Stimulated activated CD8-positive, alpha-beta memory T cell treated with anti-CD3 and anti-CD28 coated beads, Interleukin-12 subunit alpha, Interleukin-12 subunit beta, amount 100 ng/mL, for 4 hours (primary cell): ENCODE data around the gene AUTS2.

Experiments used
- DNase-seq: peaks from one replicate; pipeline ENCODE4 v3.0.0-alpha.2; 2020; ENCODE audit warnings: low read depth

AUTS2 gene

DNA sequence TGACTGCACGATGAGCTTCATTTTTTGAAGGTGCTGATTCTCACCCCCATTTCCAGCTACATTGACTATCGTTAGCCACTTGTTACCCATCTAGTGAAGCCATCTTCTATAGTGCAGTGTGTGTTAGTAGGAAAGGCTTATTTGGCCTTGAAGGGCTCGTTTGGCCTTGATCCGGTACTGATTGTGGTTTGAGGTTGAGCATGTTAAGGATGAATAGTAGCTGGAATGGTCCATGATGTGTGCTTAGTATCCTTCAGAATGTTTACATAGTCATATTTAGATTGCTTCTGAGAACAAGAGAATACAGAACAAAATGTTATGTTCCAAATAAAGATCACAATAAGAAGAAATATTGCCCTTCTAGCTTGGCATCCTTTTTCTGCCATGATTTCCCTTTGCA lies 591.5 kb downstream of the AUTS2 start:
- DNase-seq = no peak

DNA sequence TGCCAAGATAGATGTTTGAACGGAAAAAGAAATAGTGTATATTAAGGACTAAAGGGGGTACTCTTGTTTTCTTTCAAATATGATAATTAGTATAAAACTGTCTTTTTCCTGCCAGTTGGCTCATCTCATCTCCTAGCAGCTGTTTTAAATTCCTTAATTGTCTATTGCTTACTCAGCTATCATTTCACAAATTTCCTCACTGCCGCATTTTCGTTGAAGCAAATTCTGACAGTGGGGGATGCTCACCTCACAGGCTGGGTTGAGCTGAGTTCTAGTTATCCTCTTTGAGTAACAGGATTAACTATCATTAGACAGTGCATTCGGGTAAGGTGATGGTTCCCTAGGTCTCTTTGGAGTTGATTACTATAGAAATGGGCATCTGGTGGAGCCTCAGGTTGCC lies 592.0 kb downstream of the AUTS2 start:
- no peak for DNase-seq

DNA sequence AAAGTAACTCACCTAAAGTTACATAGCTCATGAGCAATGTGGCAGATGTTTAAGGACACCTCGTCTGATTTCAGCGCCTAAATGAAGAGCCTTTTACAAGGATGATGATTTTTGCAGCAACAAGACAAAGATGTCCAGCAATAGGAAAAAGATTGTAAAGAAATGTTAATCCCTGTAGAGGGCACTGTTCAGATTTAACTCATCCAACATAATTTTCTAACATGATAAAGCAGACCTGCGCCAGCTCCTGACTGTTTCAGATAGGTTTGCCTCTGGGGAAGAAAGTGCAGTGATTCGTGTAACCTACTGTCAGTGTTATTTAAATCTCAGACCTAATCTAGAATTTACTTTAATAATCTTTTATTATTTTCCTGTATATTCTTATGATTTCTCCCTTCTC lies 595.2 kb downstream of the AUTS2 start:
- no peak for DNase-seq

DNA sequence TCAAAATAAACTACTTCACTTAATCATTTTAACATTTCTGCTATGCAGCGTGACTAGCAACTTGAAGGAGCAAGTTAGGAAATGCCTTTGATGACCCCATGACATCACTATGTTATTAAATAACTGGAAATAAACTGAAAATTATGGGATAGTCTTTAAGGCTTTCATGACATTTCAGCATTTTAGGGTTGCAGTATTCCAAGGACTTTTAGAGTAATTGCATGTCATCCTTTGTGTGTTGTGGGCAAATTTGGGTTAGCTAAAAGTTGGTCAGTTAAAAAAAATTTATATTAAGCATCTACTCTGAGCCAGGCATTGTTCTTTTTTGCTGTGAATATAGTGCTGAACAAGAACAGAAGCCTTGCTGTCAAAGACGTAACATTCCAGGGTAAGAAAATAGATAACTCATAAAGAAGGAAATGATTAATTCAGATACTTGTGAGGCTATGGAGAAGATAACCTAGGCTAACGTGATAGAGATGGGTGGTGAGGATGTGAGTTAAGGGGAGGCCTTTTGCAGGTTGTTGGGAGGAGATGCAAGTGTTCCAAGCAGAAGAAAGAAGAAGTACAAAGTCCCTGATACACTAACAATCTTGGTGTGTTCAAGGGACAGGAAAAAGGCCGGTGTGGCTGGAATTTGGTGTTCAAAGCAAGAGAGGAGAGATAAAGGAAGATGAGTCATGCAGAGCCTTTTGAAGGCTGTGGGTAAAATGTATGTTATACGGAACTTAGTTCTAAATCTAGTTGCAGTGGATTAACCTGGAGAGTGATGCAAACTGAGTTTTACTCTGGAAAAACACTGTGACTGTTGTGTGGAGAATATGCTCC lies 610.2 kb downstream of the AUTS2 start:
- DNase-seq = no peak

DNA sequence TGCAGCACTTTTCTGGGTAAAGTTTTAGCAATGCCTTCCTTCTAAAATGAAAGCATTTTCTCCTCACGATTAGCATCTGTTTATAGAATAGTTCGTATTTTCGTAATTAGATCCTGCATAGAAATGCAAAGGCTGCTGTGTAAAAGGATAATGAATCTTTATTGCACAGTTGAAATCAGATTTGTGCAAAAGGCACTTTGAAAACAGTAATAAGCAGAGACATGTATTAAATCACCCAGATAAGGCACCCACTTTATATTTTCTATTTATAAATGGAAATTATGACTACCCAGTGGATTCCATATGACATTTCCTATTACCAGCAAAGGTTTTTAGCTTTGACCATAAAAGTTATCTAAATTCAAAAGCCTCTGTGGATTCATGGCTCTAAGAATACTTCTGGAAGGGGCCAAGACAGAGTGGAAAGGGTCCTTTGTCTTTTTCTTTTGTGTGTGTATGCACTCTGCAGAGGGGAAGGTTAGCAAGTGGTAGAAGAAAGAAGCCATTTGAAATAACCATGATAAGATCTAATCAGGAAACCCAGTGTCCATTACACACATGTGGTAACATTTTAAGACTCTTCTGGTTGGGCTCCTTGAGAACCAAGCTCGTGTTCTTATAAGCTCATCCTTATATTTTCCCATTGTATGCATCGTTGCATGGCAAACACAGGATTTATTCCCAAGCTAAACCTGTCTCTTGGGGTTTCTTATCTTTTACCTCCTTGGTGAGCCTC lies 612.1 kb downstream of the AUTS2 start:
- no peak for DNase-seq

DNA sequence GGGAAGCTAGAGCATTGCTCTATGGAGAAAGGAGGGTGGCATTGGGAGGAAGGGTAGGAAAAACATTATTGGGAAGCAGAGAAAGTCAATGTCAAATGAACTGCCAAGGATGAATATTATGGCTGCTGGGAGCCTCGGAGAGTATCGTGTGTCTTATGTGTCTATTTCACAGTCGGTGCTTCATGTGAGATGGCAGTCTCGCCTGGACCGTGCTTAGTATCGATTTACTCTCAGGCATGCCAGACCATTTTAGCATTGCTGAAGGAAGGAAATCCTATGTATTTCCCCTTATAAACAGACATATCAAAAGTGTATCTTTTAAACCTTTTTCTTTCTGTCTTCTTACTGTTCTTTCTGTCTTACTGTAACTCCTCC lies 612.6 kb downstream of the AUTS2 start:
- no peak for DNase-seq

DNA sequence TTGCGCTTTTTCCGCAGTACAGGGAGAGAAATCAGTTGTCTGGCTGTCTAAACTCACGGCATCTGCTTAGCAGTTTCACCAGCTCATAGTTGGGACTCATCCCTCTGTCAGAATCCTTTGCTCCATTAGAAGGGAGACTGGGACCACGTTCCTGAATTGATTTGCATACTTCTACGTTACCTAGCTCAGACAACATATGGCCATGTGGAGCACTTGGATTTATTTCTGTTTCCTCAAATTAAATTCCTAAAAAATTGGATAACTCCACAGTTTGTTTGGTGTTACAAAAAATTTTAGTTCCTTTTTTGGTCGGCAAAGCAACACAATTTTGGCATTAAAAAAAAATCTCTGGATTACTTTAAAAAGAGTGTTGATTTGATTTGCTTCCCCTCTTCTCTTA lies 614.0 kb downstream of the AUTS2 start:
- DNase-seq = no peak

DNA sequence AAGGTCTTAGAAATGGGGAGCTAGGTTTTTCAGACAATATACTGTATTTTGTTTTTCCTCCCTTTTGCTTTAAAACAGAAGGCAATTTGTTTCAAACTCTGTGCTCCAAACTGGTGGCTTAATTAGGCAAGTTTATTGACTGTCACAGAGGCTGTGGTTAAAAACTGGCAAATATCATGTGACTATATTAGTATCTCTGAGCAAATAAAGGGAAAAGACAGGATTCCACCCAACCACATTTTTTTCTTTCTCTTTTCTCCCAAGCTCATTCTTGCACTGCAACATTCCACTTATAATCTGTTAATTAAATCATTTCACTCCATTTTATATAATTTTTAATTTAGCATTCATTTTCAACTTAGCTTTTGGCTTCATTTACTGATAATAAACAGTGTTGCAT lies 615.8 kb downstream of the AUTS2 start:
- no peak for DNase-seq

DNA sequence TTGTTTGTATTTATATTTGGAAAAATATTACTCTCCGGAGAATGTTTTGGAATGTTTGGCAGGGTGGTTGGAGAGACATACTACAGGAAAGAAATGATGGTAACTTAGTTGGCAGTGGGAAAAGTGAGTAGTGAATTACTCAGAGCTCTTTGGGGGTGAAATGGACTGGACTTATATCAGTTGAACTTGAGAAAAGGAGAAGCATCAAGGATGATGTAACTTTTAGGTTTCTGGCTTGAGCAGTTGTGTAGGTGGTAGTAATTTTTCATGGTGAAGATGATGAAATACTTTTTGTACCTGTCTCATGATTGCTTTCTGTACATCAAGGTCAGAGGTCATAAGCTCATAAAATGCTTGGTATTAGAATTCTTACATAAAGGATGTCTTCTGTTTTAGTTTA lies 617.2 kb downstream of the AUTS2 start:
- no peak for DNase-seq

DNA sequence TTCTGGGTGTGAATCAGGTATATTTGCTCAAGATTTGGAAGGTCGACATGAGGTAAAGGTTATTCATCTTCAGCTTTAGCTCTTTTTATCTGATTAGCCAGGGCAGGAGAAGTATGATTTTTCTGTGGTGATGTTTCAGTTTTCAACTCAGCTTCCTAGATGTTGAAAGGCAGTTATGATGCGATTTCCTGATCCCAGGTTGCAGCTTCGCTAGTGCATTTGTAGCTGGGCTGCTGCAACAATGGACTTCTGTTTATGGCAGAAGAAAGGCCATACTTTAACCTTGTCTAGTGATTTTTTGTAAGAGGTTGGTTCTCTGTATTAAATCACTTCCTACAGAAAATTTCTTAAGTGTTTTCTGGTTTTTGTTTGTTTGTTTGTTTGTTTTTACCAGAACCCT lies 619.3 kb downstream of the AUTS2 start:
- DNase-seq = no peak

DNA sequence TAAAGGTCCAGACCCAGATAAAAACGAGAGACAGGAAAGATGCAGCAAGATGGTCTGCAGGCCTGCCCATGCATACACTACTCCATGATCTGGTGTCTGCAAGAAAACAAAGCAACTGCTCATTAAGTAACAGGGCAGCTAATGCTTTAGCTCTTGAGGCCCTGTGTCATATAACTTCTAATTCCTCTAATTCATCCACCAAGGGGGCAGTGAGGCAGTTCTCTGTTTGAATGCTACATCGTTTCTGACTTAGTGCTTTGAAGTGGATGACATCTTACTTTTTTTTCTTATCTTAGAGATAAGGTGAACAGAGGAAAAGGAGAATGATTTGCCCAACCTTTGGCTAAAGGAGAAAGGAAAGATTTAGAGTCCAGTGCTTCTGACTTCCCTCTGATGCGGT lies 619.7 kb downstream of the AUTS2 start:
- DNase-seq = no peak

DNA sequence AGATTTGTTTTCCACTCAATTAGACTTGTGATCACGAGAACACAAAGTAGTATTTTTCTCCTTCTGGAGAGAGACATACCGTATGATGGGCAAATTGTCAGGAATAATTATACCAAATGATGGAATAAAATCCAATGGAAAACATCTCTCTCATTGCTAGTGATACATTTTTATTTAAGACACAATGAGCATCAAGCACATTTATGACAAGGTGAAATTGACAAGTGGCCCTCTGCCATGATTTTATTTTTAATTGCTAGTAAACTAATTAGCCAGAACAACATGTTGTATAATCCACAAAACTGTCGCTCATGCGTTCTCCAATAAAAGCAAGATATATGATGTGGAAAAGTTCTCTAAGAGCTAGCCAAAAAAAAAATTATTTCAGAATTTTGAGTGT lies 620.8 kb downstream of the AUTS2 start:
- DNase-seq = no peak

DNA sequence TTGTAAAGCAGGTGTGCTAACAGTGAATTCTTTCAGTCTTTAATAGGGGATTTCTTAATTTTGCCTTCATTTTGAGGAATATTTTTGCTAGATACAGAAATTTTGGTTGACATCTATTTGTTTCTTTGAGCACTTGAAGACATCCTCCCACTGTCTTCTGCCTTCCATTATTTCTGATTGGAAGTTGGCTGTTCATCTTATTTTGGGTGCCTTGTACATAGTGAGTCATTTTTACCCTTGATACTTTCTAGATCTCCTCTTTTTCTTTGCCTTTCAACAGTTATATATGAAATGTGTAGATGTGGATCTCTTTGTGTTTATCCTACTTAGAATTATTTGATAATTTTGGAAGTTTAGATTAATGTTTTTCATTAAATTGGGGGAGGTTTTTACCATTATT lies 631.0 kb downstream of the AUTS2 start:
- DNase-seq = no peak

DNA sequence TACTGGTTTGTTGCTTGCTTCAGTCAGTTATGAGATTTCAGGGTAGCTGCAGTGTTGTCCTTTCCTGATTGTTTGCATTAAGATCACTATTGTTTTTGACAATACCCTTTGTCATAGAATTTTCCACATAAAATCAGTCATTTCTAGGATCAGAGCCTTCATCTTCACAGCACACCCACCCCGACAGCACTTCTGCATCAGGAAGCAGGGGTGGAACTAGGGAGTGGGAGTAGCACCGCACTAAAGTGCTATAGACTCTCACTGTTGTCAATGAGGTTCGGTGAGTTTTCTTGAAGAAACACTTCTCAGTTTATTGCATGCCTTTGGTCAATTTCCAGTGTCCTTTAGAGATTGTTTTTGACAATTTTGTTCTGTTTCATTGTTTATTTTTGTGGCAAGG lies 632.5 kb downstream of the AUTS2 start:
- no peak for DNase-seq

DNA sequence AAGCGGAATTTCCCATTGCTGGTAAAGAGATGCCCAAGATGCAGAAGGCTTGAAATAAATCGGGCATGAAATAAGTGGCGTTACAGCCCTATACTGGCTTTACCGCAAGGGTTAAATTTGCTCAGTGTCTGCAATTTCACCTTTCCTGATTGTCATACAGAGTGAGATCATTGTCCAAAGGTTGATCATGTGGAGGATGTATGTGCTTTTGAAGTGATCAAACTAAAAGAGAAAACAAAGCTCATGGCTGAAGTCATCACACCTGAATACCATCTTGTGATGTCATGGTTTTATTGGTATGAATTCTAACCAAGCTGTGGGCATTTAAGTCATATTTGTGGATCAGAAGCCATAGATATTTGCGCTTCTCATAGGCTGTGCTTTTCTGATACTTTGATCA lies 635.5 kb downstream of the AUTS2 start:
- DNase-seq = no peak

DNA sequence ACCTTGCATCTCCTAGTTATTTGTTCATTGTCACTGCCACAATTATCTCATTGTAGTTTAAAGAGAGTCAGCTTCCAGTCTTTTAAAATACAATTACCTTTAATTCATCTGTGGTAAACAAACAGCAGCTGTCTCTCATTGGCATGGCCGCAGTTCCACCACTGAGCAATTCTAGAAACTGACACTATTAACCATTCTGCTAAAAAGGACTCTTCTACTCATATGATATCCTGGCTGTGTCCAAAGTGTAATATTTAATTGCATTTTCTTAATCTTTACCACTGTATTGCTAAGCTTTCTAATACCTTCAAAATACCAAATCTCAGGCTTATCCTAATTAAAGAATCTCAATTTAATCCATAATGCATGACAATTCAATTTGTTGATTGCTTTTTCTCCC lies 639.0 kb downstream of the AUTS2 start:
- DNase-seq = no peak

DNA sequence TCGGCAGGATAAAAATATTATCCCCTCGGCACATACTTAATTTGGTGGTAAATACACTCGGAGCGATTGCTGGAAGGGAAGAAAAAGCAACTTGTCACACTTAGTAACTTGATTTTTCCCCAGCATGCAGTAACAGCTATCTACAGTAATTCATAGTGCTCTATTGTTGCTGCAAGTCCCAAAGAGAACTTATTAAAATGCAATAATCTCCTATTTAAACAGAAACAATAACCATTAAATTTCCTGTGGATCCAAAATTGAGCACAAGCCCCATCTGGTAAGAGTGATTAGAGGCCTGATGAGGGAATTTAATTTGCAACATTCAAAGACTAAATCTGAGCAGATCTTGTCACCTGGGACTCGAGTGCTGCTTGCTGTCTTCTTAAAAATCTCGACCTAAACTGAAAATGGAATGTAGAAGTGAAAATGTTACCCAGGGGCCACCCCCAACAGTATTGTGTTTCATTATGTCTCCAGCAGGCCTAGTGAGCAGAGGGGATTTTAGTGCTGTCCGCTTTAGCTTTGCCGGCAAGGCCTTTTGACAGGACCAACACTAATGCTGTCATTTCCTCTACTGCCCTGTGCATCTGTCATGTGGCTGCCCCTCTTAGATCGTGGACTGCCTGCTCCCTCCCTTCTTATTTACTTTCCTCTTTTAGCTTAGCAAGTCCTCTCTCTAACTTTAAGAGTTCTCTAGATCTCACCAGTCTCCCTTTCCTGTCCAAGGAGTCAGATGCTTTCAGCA lies 639.7 kb downstream of the AUTS2 start:
- no peak for DNase-seq

DNA sequence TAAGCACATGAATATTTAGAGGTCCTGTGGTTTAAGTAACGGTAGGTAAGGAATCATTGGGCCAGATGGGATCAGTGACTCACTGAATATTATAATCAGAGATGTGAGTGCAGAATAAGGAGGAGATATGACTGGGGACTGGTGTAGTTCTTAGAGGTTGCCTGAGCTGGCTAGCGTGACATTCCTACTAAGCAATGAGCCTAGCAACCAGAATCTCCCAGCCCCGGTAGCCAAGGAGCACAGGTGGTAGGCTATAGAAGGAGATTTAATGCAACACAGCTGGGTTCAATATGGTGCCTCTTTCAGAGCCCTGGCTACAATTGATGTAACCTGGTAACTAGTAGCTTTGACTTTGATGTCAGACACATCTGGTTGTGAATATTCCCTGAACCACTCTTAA lies 641.6 kb downstream of the AUTS2 start:
- no peak for DNase-seq

DNA sequence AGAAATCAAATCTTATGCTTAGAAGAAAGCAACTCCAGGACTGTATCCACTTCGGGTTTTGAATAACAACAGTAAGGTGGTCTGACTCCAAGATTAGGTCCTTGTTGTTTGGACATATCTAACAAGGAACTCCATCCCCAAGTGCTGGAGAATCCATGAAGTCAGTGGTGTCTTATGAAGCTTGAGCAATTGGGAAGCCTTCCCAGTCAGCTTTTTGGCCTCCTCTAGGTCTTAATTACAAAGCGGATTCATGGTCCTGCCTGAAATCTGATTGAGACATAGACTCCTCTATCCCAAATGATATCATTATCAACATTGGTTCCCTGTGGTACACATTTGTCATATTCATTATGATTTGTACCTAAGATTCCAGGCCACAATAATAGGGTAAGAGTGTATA lies 642.6 kb downstream of the AUTS2 start:
- no peak for DNase-seq

DNA sequence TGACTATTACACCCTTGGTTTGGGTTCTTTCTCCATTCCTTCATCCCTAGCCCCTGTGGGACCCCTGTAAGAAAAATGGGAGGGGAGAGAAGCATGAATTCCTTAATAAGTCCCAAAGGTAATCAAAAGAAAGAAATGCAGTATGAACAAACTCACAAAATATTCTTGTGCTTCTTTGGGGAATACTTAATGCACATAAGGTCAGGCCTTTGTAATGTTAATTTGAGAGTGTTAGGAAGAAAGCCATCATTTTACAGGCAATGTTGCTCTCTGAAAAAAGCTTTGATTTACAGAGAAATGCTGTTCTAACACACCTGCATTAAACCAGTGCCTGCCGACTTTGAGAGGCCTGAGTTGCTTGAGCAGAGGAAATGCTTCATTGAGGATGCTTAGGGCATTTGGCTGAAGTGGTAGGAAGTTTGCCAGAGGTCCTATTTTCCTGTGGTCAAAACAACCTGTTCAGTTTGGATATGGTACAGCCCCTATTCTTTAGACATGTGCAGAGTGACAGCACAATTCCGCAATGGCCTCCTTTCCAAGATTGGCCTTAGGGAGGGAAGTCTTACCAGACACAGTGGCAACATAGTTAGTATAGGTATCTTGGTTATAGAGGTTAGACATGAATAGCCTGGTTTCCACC lies 643.4 kb downstream of the AUTS2 start:
- DNase-seq = no peak

DNA sequence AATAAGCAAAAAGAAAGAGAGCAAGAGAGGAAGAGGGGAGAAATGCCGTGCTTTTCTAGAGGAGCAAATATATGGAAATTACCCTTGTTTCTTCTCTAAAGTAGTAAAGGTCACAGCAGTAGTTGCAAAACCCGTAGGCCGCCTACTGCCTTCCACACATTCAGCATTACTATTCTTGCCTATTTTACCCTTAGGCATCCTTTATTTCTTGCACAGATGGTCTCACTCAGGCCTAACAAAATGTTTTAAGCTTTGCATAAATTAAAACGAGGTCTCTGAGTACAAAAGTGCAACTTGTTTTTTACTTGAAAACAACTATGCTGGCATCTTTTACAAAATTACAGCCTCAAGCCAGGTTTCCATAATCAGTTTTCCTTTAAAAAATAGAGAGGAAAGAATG lies 644.6 kb downstream of the AUTS2 start:
- DNase-seq = no peak

DNA sequence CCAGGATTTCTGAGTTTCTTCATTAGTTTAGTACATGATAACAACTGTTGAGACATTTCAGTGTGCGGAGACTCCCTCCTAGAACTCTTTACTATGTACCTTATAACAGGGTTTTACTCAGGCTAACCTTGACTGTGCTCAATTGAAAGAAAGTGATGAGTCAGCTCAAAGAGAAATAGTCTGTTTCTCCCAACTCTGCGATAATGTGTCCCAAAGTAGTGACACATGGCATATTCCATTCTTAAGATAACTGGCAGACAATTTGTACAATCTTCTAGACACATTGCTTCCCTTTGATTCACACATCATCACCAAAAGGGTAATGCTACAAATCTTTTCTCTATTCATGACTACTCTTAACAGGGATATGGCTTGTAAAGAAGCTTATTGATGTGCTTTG lies 645.2 kb downstream of the AUTS2 start:
- no peak for DNase-seq

DNA sequence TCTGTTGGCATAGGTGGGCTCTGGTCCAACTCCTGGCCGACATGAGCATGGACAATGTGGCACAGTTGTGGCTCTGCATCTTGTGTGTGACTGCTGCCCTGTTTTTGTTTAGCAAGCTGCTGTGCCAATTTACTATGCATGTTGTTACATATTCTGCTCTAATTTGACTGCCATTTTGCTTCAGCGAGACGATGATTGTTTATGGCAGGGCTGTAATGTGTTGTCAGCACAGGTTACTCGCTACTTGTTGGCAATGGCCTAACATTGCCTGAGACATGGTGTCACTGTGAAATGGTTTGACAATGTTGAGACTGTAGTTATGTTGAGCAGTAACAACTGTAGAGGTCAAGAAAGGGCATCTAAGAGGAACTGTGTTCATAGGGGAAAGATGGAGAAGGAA lies 659.6 kb downstream of the AUTS2 start:
- DNase-seq = no peak
